AG08395 (cell line): ENCODE measurements around the gene TMEM247.
A peak's percentile ranks its signal among the peaks of the same experiment; 100 is the strongest.
"Not testable (repeated sequence)": the region's sequence is repeated elsewhere in the genome, so short reads cannot be mapped to it uniquely, and the experiment has no call there.

ENCODE experiments used
- DNase-seq: peaks from one replicate; pipeline ENCODE4 v3.0.0; 2012; ENCODE audit warnings: mixed read lengths, low spot score

TMEM247 gene

DNA sequence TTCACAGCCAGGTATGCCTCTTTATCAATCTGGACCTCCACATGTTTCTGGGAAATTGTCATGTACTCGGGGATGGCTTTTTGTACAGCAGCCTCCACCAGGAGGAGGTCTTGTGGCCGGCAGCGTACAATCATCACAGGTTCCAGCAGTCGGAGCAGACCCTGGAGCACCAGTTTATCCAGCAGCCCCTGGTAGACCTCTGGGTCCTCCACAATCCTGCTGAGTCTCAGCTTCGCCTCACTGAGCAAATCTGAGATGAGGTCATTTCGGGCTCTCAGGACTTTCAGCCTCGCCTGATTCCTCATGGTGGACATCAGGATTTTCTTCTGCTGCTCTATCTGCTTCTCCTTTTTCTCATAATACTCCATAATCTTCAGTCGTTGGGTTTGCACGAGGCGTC, 32.8 kb downstream of the TMEM247 start:
- DNase-seq, result no peak

DNA sequence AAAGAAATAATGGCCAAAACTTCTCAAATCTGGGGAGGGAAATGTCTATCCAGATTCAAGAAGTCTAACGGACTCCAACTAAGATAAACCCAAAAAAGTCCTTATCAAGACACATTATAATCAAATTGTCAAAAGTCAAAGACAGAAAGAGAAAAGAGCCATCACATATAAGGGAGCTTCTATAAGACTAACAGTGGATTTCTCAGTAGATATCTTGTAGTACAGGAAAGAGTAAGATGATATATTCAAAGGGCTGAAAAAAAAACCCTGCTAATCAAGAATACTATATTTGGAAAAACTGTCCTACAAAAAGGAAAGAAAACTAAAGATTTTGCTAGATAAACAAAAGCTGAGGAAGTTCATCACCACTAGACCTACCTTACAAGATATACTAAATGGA, 35.4 kb downstream of the TMEM247 start:
- no peak for DNase-seq

GRCh38 chr2:46517485-46517884, 38.1 kb downstream of the TMEM247 start:
- no peak for DNase-seq

GRCh38 chr2:46518861-46519260, 39.5 kb downstream of the TMEM247 start:
- no peak for DNase-seq

DNA sequence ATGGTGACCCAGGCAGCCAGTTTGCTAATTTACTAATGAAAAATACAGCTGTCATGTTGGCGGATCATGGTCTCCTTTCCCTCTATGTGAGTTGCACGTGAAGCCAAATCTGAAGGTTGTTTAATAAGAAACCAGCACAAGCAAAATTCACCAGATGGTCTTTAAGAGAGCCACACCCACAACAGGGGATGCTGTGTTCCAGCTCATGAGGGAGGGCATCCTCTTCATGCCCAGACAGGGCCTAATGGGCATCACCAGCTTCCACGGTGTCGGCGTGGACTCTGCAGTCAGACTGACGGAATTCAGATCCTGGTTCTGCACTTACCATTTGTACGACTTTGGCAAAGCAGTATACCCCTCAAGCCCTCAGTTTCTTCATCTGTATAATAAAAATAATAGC, 39.9 kb downstream of the TMEM247 start:
- DNase-seq, result no peak

GRCh38 chr2:46520130-46520711, 40.9 kb downstream of the TMEM247 start:
- no peak for DNase-seq

DNA sequence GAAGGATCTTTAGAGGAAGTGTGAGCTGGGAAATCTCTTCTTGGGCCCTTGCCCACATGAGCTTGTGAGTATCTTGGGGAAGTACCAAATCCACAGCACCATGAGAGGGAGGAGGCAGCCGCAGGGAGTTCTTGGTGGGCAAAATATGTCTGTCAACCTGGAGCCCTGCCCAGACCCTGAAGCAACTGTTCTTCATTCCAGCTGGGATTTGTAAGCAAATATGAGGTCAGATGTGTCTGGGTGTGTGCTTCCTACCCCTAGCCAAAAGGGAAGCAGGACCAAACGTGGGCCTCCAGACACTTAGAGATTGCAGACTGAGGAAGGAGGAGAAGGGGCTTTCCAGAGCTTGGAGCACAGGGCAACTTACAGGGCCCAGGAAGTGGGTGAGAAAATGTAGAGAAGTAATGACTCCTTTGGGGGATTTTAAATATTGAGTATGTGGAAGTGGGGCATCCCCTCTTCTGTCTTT, 41.9 kb downstream of the TMEM247 start:
- DNase-seq, result peak; percentile 57

- DNase-seq, result not testable (repeated sequence)
Measured at GRCh38 chr2:46522385-46522784, 43.0 kb downstream of the TMEM247 start.

DNA sequence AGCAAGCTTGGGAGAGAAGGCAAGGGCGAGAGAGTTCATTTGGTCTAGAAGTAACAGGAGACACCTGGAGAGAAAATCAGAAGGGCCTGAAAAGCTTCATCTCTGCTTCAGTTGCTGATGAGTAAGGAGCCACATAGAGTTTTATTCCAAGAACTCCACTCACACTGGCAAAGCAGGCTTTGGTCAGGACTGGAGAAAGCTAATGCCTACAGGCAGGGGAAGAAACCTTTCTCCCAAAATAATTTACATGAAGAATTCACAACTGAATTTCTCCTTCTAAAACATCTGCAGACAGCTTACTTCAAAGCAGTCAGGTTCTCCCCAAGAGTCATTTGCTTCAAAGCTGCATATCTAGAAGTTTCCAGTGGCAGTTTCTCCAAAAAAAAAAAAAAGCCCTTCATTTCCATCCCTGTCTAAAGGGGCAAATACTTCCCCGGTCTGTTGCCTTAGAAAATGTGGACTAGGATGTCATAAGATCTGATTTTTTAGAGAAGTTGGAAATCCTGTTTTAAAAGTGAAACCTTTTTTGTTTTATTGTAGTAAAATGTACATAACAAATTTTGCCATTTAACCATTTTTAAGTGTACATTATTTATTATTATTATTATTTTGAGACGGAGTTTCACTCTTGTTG, 46.3 kb downstream of the TMEM247 start:
- DNase-seq, result no peak

- DNase-seq, result no peak
Measured at GRCh38 chr2:46528880-46529279, 49.5 kb downstream of the TMEM247 start.

GRCh38 chr2:46530639-46531038, 51.3 kb downstream of the TMEM247 start:
- DNase-seq, result no peak

DNA sequence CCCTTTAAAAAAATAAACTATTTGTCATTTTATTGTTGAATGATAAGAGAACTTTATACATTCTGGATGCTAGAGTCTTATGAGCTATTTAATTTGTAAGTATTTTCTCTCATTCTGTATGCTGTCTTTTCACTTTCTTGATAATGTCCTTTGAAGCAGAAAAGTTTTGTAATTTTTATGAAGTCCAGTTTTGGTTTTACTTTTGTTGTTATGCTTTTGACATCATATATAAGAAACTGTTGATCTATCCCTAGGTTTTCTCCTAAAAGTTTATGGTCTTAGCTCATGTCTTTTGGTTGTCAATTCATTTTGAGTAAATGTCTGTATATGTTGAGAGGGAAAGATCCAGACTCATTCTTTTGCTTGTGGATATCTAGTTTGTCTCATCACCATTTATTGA, 52.5 kb downstream of the TMEM247 start:
- DNase-seq, result no peak
